ENCODE measurements around the gene LRBA.

DNA sequence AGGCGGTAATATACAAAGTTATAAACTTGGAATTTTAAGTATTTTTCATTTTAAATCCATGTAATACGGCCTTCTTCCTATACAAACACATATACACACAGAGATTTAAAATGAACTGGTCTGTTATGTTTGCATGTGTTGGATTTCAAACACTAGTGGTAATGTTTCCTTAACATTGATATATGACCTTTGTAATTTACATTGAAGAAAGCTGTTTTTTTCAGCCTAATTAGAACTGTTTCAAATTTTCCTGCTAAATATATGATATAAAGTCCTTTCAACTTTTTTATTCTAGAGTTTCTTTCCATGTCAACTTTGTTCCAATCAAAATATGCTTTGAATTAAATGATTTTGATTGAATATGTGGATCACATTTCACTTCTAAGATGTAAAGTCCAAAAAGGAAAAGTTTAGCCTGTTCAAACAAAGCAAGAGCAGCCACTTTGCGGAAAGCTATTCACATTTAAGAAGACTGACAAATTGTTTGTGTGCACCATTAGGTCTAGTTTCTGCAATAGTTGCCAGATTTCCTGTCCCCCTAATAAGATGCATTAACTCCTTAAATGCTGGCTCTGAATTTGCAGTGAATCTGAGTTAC, 659.1 kb downstream of the LRBA start:
- TF ChIP-seq SMC3 (IDR thresholded peaks at IDR 0.05; ENCODE audit: low read depth, low read length): no peak
- no peak for TF ChIP-seq TAF1 (IDR thresholded peaks at IDR 0.05; ENCODE audit: borderline replicate concordance, low read depth, low read length)
- no peak for TF ChIP-seq RAD21 (IDR thresholded peaks at IDR 0.05; ENCODE audit: low read length)
- TF ChIP-seq, protein P1, sequence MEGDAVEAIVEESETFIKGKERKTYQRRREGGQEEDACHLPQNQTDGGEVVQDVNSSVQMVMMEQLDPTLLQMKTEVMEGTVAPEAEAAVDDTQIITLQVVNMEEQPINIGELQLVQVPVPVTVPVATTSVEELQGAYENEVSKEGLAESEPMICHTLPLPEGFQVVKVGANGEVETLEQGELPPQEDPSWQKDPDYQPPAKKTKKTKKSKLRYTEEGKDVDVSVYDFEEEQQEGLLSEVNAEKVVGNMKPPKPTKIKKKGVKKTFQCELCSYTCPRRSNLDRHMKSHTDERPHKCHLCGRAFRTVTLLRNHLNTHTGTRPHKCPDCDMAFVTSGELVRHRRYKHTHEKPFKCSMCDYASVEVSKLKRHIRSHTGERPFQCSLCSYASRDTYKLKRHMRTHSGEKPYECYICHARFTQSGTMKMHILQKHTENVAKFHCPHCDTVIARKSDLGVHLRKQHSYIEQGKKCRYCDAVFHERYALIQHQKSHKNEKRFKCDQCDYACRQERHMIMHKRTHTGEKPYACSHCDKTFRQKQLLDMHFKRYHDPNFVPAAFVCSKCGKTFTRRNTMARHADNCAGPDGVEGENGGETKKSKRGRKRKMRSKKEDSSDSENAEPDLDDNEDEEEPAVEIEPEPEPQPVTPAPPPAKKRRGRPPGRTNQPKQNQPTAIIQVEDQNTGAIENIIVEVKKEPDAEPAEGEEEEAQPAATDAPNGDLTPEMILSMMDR (IDR thresholded peaks at IDR 0.05): no peak
- TF ChIP-seq, protein P2, sequence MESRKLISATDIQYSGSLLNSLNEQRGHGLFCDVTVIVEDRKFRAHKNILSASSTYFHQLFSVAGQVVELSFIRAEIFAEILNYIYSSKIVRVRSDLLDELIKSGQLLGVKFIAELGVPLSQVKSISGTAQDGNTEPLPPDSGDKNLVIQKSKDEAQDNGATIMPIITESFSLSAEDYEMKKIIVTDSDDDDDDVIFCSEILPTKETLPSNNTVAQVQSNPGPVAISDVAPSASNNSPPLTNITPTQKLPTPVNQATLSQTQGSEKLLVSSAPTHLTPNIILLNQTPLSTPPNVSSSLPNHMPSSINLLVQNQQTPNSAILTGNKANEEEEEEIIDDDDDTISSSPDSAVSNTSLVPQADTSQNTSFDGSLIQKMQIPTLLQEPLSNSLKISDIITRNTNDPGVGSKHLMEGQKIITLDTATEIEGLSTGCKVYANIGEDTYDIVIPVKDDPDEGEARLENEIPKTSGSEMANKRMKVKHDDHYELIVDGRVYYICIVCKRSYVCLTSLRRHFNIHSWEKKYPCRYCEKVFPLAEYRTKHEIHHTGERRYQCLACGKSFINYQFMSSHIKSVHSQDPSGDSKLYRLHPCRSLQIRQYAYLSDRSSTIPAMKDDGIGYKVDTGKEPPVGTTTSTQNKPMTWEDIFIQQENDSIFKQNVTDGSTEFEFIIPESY (IDR thresholded peaks at IDR 0.05; ENCODE audit: borderline replicate concordance, low read depth): no peak
- TF ChIP-seq, protein P3, sequence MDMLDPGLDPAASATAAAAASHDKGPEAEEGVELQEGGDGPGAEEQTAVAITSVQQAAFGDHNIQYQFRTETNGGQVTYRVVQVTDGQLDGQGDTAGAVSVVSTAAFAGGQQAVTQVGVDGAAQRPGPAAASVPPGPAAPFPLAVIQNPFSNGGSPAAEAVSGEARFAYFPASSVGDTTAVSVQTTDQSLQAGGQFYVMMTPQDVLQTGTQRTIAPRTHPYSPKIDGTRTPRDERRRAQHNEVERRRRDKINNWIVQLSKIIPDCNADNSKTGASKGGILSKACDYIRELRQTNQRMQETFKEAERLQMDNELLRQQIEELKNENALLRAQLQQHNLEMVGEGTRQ (IDR thresholded peaks at IDR 0.05; ENCODE audit: borderline replicate concordance, low read depth, low read length): no peak
- TF ChIP-seq POLR2AphosphoS5 (IDR thresholded peaks at IDR 0.05; ENCODE audit: low read depth, low read length): no peak

All from SK-N-SH (cell line).